ENCODE results near the gene CAPN5. TPM values are rescaled to one million over a fixed set of nuclear protein-coding genes. Genes with fewer than 3 reads are reported as not detected.

The CAPN5 gene
- total and polyA plus RNA-seq, 2 of the 13 experiments (the other 11 are each of a cell fraction or from before 2014, with no cell fraction given), result 0.27 to 1.2 TPM

DNA sequence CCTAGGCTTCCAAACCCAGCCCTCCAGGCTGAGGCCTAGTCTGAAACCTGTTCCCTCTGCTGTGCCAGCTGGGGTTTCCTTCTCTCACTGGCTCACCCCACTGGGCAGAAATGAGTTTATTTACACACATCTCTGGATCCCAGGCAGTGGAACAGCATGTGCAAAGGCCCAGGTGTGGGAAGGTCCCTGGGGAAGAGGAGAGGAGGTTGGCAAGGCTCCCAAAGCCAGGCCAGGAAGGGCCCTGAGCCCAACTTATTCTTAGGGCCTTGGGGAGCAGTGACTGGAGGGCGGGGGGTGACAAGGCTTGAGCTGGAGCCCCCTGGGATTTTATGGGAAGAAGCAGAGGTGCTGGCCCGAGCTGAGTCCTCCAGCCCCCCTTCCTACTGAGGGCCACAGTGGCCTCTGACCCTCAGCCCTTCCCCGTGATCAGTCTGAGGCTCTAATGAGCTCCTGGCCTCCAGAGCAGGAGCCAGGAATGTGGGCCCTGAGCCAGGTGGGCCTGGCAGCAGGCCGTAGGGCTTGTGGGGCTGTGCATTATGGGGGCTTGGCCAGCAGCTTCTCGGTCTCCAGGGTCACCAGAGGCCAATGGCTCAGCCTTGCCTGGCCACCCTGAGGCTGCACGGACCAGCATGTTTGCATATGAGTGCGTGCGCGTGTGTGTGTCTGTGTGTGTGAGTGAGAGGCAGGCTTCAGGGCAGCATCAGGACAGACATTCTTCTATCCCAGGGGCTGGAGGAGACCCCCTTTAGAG, 64.2 kb downstream of the CAPN5 start (continued):
- TF ChIP-seq ZNF282 (IDR thresholded peaks at IDR 0.05; ENCODE audit: partially characterized antibody), result no peak
- TF ChIP-seq ZNF44 (CRISPR knock-in tag; IDR thresholded peaks at IDR 0.05), result no peak
- TF ChIP-seq MED13 (CRISPR knock-in tag; IDR thresholded peaks at IDR 0.05), result no peak
- no peak for TF ChIP-seq ZFP1 (CRISPR knock-in tag; IDR thresholded peaks at IDR 0.05)
- TF ChIP-seq ZNF784 (CRISPR knock-in tag; IDR thresholded peaks at IDR 0.05; ENCODE audit: borderline replicate concordance), result peak; percentile 44; the same call in 1 of the 2 replicates
- no peak for TF ChIP-seq ZNF260 (CRISPR knock-in tag; IDR thresholded peaks at IDR 0.05; ENCODE audit: borderline replicate concordance, low read depth)
- TF ChIP-seq CHCHD3 (CRISPR knock-in tag; IDR thresholded peaks at IDR 0.05), result no peak
- TF ChIP-seq ZNF691 (CRISPR knock-in tag; IDR thresholded peaks at IDR 0.05; ENCODE audit: borderline replicate concordance, low read depth), result peak; percentile 40; the same call in 1 of the 2 replicates
- TF ChIP-seq ZHX2 (IDR thresholded peaks at IDR 0.05; ENCODE audit: low read depth), result no peak
- no peak for TF ChIP-seq ZHX2 (CRISPR knock-in tag; IDR thresholded peaks at IDR 0.05; ENCODE audit: borderline replicate concordance)
- no peak for TF ChIP-seq ZNF142 (CRISPR knock-in tag; IDR thresholded peaks at IDR 0.05)
- no peak for TF ChIP-seq ZNF557 (CRISPR knock-in tag; IDR thresholded peaks at IDR 0.05)
- TF ChIP-seq, protein P1, sequence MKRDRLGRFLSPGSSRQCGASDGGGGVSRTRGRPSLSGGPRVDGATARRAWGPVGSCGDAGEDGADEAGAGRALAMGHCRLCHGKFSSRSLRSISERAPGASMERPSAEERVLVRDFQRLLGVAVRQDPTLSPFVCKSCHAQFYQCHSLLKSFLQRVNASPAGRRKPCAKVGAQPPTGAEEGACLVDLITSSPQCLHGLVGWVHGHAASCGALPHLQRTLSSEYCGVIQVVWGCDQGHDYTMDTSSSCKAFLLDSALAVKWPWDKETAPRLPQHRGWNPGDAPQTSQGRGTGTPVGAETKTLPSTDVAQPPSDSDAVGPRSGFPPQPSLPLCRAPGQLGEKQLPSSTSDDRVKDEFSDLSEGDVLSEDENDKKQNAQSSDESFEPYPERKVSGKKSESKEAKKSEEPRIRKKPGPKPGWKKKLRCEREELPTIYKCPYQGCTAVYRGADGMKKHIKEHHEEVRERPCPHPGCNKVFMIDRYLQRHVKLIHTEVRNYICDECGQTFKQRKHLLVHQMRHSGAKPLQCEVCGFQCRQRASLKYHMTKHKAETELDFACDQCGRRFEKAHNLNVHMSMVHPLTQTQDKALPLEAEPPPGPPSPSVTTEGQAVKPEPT (CRISPR knock-in tag; IDR thresholded peaks at IDR 0.05; ENCODE audit: low read depth), result no peak

Measured in HepG2 (cell line).